Thyroid gland (tissue), 4 donors: ENCODE measurements around the gene CREB5. TPM values are rescaled to one million over a fixed set of nuclear protein-coding genes. Genes with fewer than 3 reads are reported as not detected.

ENCODE experiments used
- DNase-seq, 2 donors: peaks; one replicate each; pipeline ENCODE4 v3.0.0-alpha.2; 2019
- H3K27ac ChIP-seq, 3 donors: fragments of 200-600 bp; sonication (generic); 1 replicate in 2 of 3; 2 replicates in 1 of 3; pipeline ENCODE4 v1.5.1; 2016 to 2019; ENCODE audit warnings: mild to moderate bottlenecking in 1 of 3, moderate library complexity in 1 of 3
- H3K27me3 ChIP-seq: fragments of 200-600 bp; sonication (generic); one replicate; pipeline ENCODE4 v1.5.1; 2019
- H3K36me3 ChIP-seq, 2 donors: fragments of 200-600 bp; sonication (generic); one replicate each; pipeline ENCODE4 v1.5.1; 2016 to 2019
- H3K4me1 ChIP-seq, 2 donors: fragments of 200-600 bp; sonication (generic); one replicate each; pipeline ENCODE4 v1.5.1; 2017 to 2019
- H3K4me3 ChIP-seq, 3 donors: fragments of 200-600 bp; sonication (generic); replicated peaks in 1 of 3; 1 replicate in 2 of 3; 2 replicates in 1 of 3; pipeline ENCODE4 v1.5.1; 2016; ENCODE audit warnings: mild to moderate bottlenecking in 1 of 3
- H3K9me3 ChIP-seq: fragments of 200-600 bp; sonication (generic); one replicate; pipeline ENCODE4 v1.5.1; 2017
- POLR2A ChIP-seq, 2 donors: fragments of 450-650 bp; IDR thresholded peaks; one replicate each; pipeline ENCODE4 v1.6.1; 2017; ENCODE audit warnings: antibody characterized with exemption in 2 of 2, mild to moderate bottlenecking in 2 of 2, moderate library complexity in 1 of 2
- WGBS, 2 donors: methylation state at CpG; one replicate each; pipeline ENCODE4 v1.1.5; 2017; 5-methylcytosine and 5-hydroxymethylcytosine counted together
- intact Hi-C: fragments of 100-400 bp; cut with DNase I; formaldehyde crosslinking; loops from one replicate; pipeline ENCODE4 v1.15.1; 2023
- total RNA-seq, 4 donors: library from RNA; depleted of rRNA; stranded (reverse); fragments of >200 nt; gene quantifications; one replicate each; pipeline ENCODE4 v1.2.3, GENCODE V29; 2016
- TF ChIP-seq, protein P1 (sequence below), 6 experiments: fragments of 200-600 bp in 3 of 6; fragments of 450-650 bp in 3 of 6; sonication (generic) in 3 of 6; IDR thresholded peaks; one replicate each; pipeline ENCODE4 v1.5.1; 2016 to 2019; ENCODE audit warnings: antibody characterized with exemption in 6 of 6, mild to moderate bottlenecking in 2 of 6, inconsistent platforms in 1 of 6, moderate library complexity in 1 of 6

The CREB5 gene
- total RNA-seq, 4 donors from 2014 or later: 2.5 to 13.6 (median 6.5) TPM

GRCh38 chr7:28414453-28414852 is 2.1 kb downstream of the CREB5 start:
- H3K4me1 ChIP-seq: peaks cover 14% of the 10 kb centered on the region in 2 donors
- H3K9me3 ChIP-seq: no peaks in the 10 kb centered on the region
- intact Hi-C loops: no loop called here
- TF ChIP-seq POLR2A (IDR thresholded peaks at IDR 0.05): no peak
- TF ChIP-seq, protein P1, sequence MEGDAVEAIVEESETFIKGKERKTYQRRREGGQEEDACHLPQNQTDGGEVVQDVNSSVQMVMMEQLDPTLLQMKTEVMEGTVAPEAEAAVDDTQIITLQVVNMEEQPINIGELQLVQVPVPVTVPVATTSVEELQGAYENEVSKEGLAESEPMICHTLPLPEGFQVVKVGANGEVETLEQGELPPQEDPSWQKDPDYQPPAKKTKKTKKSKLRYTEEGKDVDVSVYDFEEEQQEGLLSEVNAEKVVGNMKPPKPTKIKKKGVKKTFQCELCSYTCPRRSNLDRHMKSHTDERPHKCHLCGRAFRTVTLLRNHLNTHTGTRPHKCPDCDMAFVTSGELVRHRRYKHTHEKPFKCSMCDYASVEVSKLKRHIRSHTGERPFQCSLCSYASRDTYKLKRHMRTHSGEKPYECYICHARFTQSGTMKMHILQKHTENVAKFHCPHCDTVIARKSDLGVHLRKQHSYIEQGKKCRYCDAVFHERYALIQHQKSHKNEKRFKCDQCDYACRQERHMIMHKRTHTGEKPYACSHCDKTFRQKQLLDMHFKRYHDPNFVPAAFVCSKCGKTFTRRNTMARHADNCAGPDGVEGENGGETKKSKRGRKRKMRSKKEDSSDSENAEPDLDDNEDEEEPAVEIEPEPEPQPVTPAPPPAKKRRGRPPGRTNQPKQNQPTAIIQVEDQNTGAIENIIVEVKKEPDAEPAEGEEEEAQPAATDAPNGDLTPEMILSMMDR (IDR thresholded peaks at IDR 0.05): no peak
- WGBS, 2 donors: 91 to 94% methylated on average over 1 of the region's 1 CpG
- DNase-seq: no peak
- H3K36me3 ChIP-seq: no peaks in the 10 kb centered on the region
- peaks cover 5% of the 10 kb centered on the region for H3K27me3 ChIP-seq
- H3K4me3 ChIP-seq: no peak overlapping the region
- no peak overlapping the region for H3K27ac ChIP-seq

DNA sequence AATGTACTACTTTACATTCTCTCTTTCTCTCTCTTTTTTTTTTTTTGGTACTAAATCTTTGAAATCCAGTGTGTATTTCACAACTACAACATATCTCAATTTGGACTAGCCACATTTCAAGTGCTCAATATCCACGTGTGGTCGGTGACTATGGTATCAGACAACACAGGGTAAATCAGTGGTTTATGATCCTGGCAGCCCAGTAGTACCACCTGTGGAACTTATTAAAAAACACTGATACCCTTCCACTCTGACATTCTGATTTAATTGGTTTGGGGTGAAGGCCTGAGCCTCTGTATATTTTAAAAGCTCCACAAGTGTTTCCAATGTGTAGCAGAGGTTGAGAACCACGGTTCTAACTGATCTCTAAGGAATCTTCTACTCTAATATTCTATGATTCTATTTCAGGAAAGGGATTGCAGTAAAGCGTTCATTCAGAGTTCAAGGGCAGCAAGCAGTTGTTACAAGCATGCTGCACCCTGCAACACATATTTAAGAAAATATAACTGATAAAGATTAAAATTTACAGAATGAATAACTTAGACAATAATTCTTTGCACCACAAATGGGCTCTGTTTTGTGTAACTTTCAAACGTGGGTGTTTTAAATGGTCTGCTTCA is 5.1 kb downstream of the CREB5 start:
- Histone ChIP-seq H3K9me3 (no peaks in the 10 kb centered on the region), H3K27me3 (no peaks in the 10 kb centered on the region), H3K36me3 (no peaks in the 10 kb centered on the region), H3K4me1 (no peaks in the 10 kb centered on the region), H3K4me3 (no peak overlapping the region), H3K27ac (no peak overlapping the region)
- TF ChIP-seq POLR2A (IDR thresholded peaks at IDR 0.05): no peak
- TF ChIP-seq, protein P1 (IDR thresholded peaks at IDR 0.05): no peak
- no peak for DNase-seq
- WGBS, 2 donors: 74 to 80% methylated on average over 5 of the region's 5 CpGs
- intact Hi-C loops: no loop called here

- DNase-seq: no peak
- 92 to 93% methylated on average over 2 of the region's 2 CpGs for WGBS, 2 donors
- intact Hi-C loops: no loop called here
- Histone ChIP-seq H3K9me3 (no peaks in the 10 kb centered on the region), H3K4me1 (no peaks in the 10 kb centered on the region), H3K27me3 (no peaks in the 10 kb centered on the region), H3K36me3 (no peaks in the 10 kb centered on the region), H3K27ac (no peak overlapping the region), H3K4me3 (no peak overlapping the region)
- no peak for TF ChIP-seq POLR2A (IDR thresholded peaks at IDR 0.05)
- TF ChIP-seq, protein P1 (IDR thresholded peaks at IDR 0.05): no peak
Observed at GRCh38 chr7:28418311-28418710, 6.0 kb downstream of the CREB5 start.

- Histone ChIP-seq H3K27ac (no peak overlapping the region), H3K27me3 (no peaks in the 10 kb centered on the region), H3K36me3 (no peaks in the 10 kb centered on the region), H3K9me3 (no peaks in the 10 kb centered on the region), H3K4me1 (no peaks in the 10 kb centered on the region), H3K4me3 (no peak overlapping the region)
- DNase-seq: no peak
- TF ChIP-seq, protein P1 (IDR thresholded peaks at IDR 0.05): no peak
- no peak for TF ChIP-seq POLR2A (IDR thresholded peaks at IDR 0.05)
- intact Hi-C loops: no loop called here
- 72 to 84% methylated on average over 1 of the region's 1 CpG for WGBS, 2 donors
Observed at GRCh38 chr7:28418966-28419365, 6.6 kb downstream of the CREB5 start.

DNA sequence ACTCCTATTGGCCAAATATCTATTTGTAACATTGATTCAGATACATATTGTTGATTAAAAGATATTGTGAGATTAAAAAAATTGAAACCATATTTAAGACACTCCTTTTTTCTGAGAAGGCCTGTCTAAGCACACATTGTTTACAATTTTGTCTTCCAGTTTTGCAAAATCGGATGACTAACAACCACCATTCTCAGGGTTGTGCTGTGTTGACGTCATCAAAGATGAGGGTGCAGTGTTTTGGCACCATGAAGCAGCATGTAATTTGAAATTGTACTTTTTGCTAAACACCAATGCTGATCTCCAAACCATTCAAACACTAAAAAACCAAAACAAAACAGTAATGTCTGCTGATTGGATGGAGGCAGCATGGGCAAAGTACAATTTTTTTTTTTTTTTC is 7.4 kb downstream of the CREB5 start:
- Histone ChIP-seq H3K27ac (no peak overlapping the region), H3K36me3 (no peaks in the 10 kb centered on the region), H3K4me3 (no peak overlapping the region), H3K4me1 (no peaks in the 10 kb centered on the region), H3K9me3 (no peaks in the 10 kb centered on the region), H3K27me3 (no peaks in the 10 kb centered on the region)
- DNase-seq: no peak
- WGBS, 2 donors: 90 to 92% methylated on average over 2 of the region's 2 CpGs
- no peak for TF ChIP-seq POLR2A (IDR thresholded peaks at IDR 0.05)
- TF ChIP-seq, protein P1 (IDR thresholded peaks at IDR 0.05): no peak
- intact Hi-C loops: no loop called here
